GM12878 (cell line): ENCODE results near the gene USP4. TPM values are rescaled to one million over a fixed set of nuclear protein-coding genes. Genes with fewer than 3 reads are reported as not detected.
A peak's percentile ranks its signal among the peaks of the same experiment; 100 is the strongest.

Experiments used
- ATAC-seq: fragments of 200-7000 bp; cut with Tn5 transposase; 3 replicates; pipeline ENCODE4 v1.9.1; 2020; ENCODE audit warnings: mild to moderate bottlenecking, moderate library complexity
- BruUV-seq: library from RNA; stranded (reverse); fragments of 400-500 nt; replicated peaks from 2 replicates; lab custom pipeline; 2021; lab: Mats Ljungman, UMichigan
- CTCF ChIA-PET: fragments of 300-600 bp; sonication (Branson Sonifier 250); formaldehyde crosslinking; extraction: SDS; loops from one replicate; lab custom pipeline; 2021; ENCODE audit warnings: inconsistent platforms; lab: Yijun Ruan, JAX
- POLR2A ChIA-PET: fragments of 350-600 bp; formaldehyde crosslinking; extraction: SDS; loops from one replicate; lab custom pipeline; 2021; ENCODE audit warnings: inconsistent platforms; lab: Charles Lee
- RAD21 ChIA-PET: fragments of 300-600 bp; sonication (Branson Sonifier 250); formaldehyde crosslinking; loops from one replicate; lab custom pipeline; 2023; ENCODE audit warnings: antibody characterized with exemption; ENCODE audit not compliant: unreplicated experiment; lab: Charles Lee
- SMC1A ChIA-PET: fragments of 300-600 bp; sonication (Branson Sonifier 250); formaldehyde crosslinking; loops from one replicate; lab custom pipeline; 2023; ENCODE audit not compliant: unreplicated experiment, uncharacterized antibody; lab: Charles Lee
- DNase-seq: peaks from one replicate; pipeline ENCODE4 v3.0.0-alpha.2; 2011; ENCODE audit warnings: low read depth, low spot score
- FAIRE-seq: peaks from 3 replicates; lab custom pipeline; 2011; peaks lifted over from hg19 to GRCh38; lab: Jason Lieb, UNC
- H2AFZ ChIP-seq: 2 replicates; pipeline ENCODE4 v1.6.0; 2011; ENCODE audit warnings: low read depth, low read length, control low read depth; ENCODE audit not compliant: control insufficient read depth
- H3K27ac ChIP-seq: 2 replicates; pipeline ENCODE4 v1.5.1; 2011; ENCODE audit warnings: control low read depth; ENCODE audit not compliant: control insufficient read depth, insufficient read depth
- H3K27me3 ChIP-seq, 2 experiments: replicated peaks in 1 of 2; 2 replicates each; pipeline versions ENCODE4 v1.6.0 to v1.6.1; 2011; ENCODE audit warnings: low read length in 1 of 2; ENCODE audit not compliant: control insufficient read depth in 2 of 2, insufficient read depth in 2 of 2
- H3K36me3 ChIP-seq, 2 experiments: 2 replicates each; pipeline ENCODE4 v1.5.1; 2011; ENCODE audit warnings: low read length in 1 of 2; ENCODE audit not compliant: control insufficient read depth in 2 of 2, insufficient read depth in 2 of 2
- H3K4me1 ChIP-seq: 2 replicates; pipeline ENCODE4 v1.6.1; 2011; ENCODE audit warnings: mild to moderate bottlenecking, low read length, moderate library complexity, mixed read lengths; ENCODE audit not compliant: control insufficient read depth, insufficient read depth
- H3K4me2 ChIP-seq: 2 replicates; pipeline ENCODE4 v1.6.0; 2011; ENCODE audit warnings: control low read depth; ENCODE audit not compliant: control insufficient read depth, insufficient read depth
- H3K4me3 ChIP-seq: fragments of 200-600 bp; sonication (generic); 2 replicates; pipeline ENCODE4 v1.5.1; 2016
- H3K79me2 ChIP-seq: 2 replicates; pipeline ENCODE4 v1.6.0; 2011; ENCODE audit warnings: low read length; ENCODE audit not compliant: control insufficient read depth, insufficient read depth
- H3K9ac ChIP-seq: 2 replicates; pipeline ENCODE4 v1.8.0; 2011; ENCODE audit warnings: low read length, control low read depth, mixed read lengths; ENCODE audit not compliant: control insufficient read depth, insufficient read depth
- H3K9me3 ChIP-seq: replicated peaks from 3 replicates; pipeline ENCODE4 v1.5.1; 2011; ENCODE audit warnings: mild to moderate bottlenecking, low read length; ENCODE audit not compliant: control insufficient read depth, insufficient read depth
- H4K20me1 ChIP-seq: 2 replicates; pipeline ENCODE4 v1.6.0; 2011; ENCODE audit not compliant: control insufficient read depth, insufficient read depth
- ATF7 ChIP-seq: fragments of 450-650 bp; IDR thresholded peaks from 2 replicates; pipeline ENCODE4 v1.6.1; 2016; ENCODE audit warnings: low read depth, mild to moderate bottlenecking
- CREB1 ChIP-seq: IDR thresholded peaks from 2 replicates; pipeline ENCODE4 v1.6.1; 2012; ENCODE audit warnings: low read depth, mild to moderate bottlenecking, inconsistent platforms
- CUX1 ChIP-seq: IDR thresholded peaks from 2 replicates; pipeline ENCODE4 v1.6.1; 2012; ENCODE audit warnings: improper control_type of control experiment, low read depth, low read length; ENCODE audit not compliant: insufficient replicate concordance
- HDGF ChIP-seq: fragments of 450-650 bp; IDR thresholded peaks from 2 replicates; pipeline ENCODE4 v1.6.1; 2016; ENCODE audit warnings: antibody characterized with exemption
- IKZF2 ChIP-seq, 2 experiments: fragments of 450-650 bp; IDR thresholded peaks; 2 replicates each; pipeline ENCODE4 v1.6.1; 2017; ENCODE audit warnings: mild to moderate bottlenecking in 2 of 2, moderate library complexity in 2 of 2
- RAD51 ChIP-seq: fragments of 450-650 bp; IDR thresholded peaks from 2 replicates; pipeline ENCODE4 v1.6.1; 2016; ENCODE audit warnings: moderate library complexity, mild to moderate bottlenecking, inconsistent platforms
- SIN3A ChIP-seq: IDR thresholded peaks from 2 replicates; pipeline ENCODE4 v1.6.1; 2012; ENCODE audit warnings: low read depth, low read length, improper control_type of control experiment
- TCF3 ChIP-seq: IDR thresholded peaks from 2 replicates; pipeline ENCODE4 v1.6.1; 2012; ENCODE audit warnings: low read depth, mild to moderate bottlenecking, low read length, borderline replicate concordance; ENCODE audit not compliant: insufficient read depth
- ZNF622 ChIP-seq: fragments of 450-650 bp; IDR thresholded peaks from 2 replicates; pipeline ENCODE4 v1.6.1; 2017; ENCODE audit warnings: mild to moderate bottlenecking, inconsistent platforms
- in situ Hi-C: fragments of 300-500 bp; cut with MboI; formaldehyde crosslinking; loops from 9 replicates; pipeline ENCODE4 v1.14.3; 2018; ENCODE audit warnings: mixed read lengths
- intact Hi-C: fragments of 100-400 bp; cut with micrococcal nuclease; formaldehyde crosslinking; loops from one replicate; pipeline ENCODE4 v1.14.2; 2022; ENCODE audit not compliant: unreplicated experiment
- polyA plus RNA-seq, 11 experiments: library from polyadenylated mRNA; depleted of rRNA in 4 of 11; unstranded in 6 of 11; stranded (reverse) in 5 of 11; fragments of >200 nt; fragmentation: Nextera tagmentation in 4 of 11; fragmentation: Illumina TruSeq in 1 of 11; extraction: Ambion mirVana in 4 of 11; extraction: Trizol in 1 of 11; gene quantifications; 1 replicate in 1 of 11; 2 replicates in 10 of 11; pipeline versions ENCODE4 v1.2.1 to v1.2.3, GENCODE V29; 2011 to 2016; ENCODE audit warnings: inconsistent platforms in 2 of 11, missing spikeins in 2 of 11, low read depth in 1 of 11
- total RNA-seq, 4 experiments: library from RNA; depleted of rRNA in 3 of 4; stranded (reverse); fragments of >200 nt in 3 of 4; fragmentation: Illumina TruSeq in 1 of 4; extraction: Trizol in 1 of 4; gene quantifications; 2 replicates each; pipeline versions ENCODE4 v1.2.1 to v1.2.3, GENCODE V29; 2013 to 2021

Gene USP4
- total and polyA plus RNA-seq, 10 of the 15 experiments (the other 5 are each of a cell fraction or from before 2014, with no cell fraction given): 26.5 to 77.1 (median 66.0) TPM

DNA sequence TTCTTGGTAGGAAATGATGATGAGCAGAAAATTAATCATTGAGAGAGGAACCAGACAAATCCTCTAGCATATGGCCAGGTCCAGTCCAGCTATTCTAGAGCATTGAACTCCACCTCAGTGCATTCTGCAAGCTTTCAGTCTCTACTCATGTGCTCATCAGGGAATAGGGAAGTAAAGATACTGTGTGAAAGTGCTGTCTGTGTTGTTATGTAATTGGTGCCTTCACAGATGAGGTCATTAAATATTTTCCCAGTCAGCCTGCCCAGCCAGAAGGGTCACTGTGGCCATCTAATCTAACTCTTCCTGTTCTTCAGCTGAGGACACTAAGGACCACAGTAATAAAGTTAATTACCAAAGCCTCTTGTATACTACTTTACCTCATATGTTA is 91.0 kb downstream of the USP4 start:
- intact Hi-C loops (no loop called here), in situ Hi-C loops (no loop called here)
- no peaks in the 10 kb centered on the region for H3K27me3 ChIP-seq
- H3K79me2 ChIP-seq: no peaks in the 10 kb centered on the region
- no peak overlapping the region for H3K4me3 ChIP-seq
- no peaks in the 10 kb centered on the region for H4K20me1 ChIP-seq
- peak; percentile 12 for DNase-seq
- no peaks in the 10 kb centered on the region; the same call in 1 of the 2 replicates for H3K4me1 ChIP-seq
- TF ChIP-seq TCF3: no peak
- 0 out of 2 replicates have a peak, but pooled peaks have one; percentile 34 for TF ChIP-seq RAD51
- 0 out of 2 replicates have a peak, but pooled peaks have one; percentile 41 for TF ChIP-seq CREB1
- no peak for TF ChIP-seq ZNF622
- TF ChIP-seq SIN3A: no peak
- no peak for TF ChIP-seq HDGF
- 0 out of 4 replicates have a peak, but pooled peaks of 1 of the 2 experiments have one; percentile 20 for TF ChIP-seq IKZF2 (IDR thresholded peaks at IDR 0.05)
- no peak for TF ChIP-seq CUX1
- peak; percentile 93 for TF ChIP-seq ATF7
- RAD21 ChIA-PET: no interaction called here
- H3K9me3 ChIP-seq: no peaks in the 10 kb centered on the region
- peak; percentile 95 for ATAC-seq
- no TSS peak for BruUV-seq
- H3K36me3 ChIP-seq: no peaks in the 10 kb centered on the region
- peak overlapping the region; percentile 6 for H2AFZ ChIP-seq
- CTCF ChIA-PET: interaction anchor here (0.9 kb wide), 1 partner anchor 201 kb away, joined by 3 read pairs; no protein-coding TSS in a partner anchor
- peak; percentile 38 for FAIRE-seq
- POLR2A ChIA-PET: no interaction called here
- SMC1A ChIA-PET: interaction anchor here (1.1 kb wide), 1 partner anchor 63 kb away, joined by 3 read pairs; no protein-coding TSS in a partner anchor
- H3K4me2 ChIP-seq: no peak overlapping the region; the same call in 1 of the 2 replicates
- no peak overlapping the region for H3K9ac ChIP-seq
- H3K27ac ChIP-seq: no peak overlapping the region
